K562 (cell line): ENCODE data around the gene RING1. TPM values are rescaled to one million over a fixed set of nuclear protein-coding genes. Genes with fewer than 3 reads are reported as not detected.
A peak's percentile ranks its signal among the peaks of the same experiment; 100 is the strongest.

Experiments used
- ATAC-seq: fragments of 200-7000 bp; cut with Tn5 transposase; 3 replicates; pipeline ENCODE4 v1.9.1; 2020; ENCODE audit warnings: moderate library complexity
- BruUV-seq: library from RNA; stranded (reverse); fragments of 400-500 nt; replicated peaks from 2 replicates; lab custom pipeline; 2021; lab: Mats Ljungman, UMichigan
- CTCF ChIA-PET: fragments of 300-600 bp; formaldehyde crosslinking; extraction: SDS; loops from one replicate; lab custom pipeline; 2021; ENCODE audit warnings: low intra/inter-chr PET ratio; lab: Yijun Ruan, JAX
- POLR2A ChIA-PET: fragments of 300-600, 350-650 bp; sonication (Branson Sonifier 250); formaldehyde crosslinking; extraction: SDS; loops from one replicate; lab custom pipeline; 2021; ENCODE audit warnings: antibody characterized with exemption, inconsistent platforms; lab: Yijun Ruan, JAX
- DNase-seq, 4 experiments: peaks; one replicate each; pipeline versions ENCODE4 v3.0.0 to v3.0.0-alpha.2; 2011 to 2018; ENCODE audit warnings: low spot score in 3 of 4, mixed read lengths in 3 of 4; ENCODE audit errors: extremely low read depth in 1 of 4
- FAIRE-seq: peaks from 2 replicates; lab custom pipeline; 2011; peaks lifted over from hg19 to GRCh38; lab: Jason Lieb, UNC
- H2AFZ ChIP-seq: 2 replicates; pipeline ENCODE4 v1.6.0; 2011; ENCODE audit warnings: low read depth, low read length, control low read depth, inconsistent platforms
- H3K27ac ChIP-seq: fragments of 200-600 bp; 3 replicates; pipeline ENCODE4 v1.8.0; 2011; ENCODE audit warnings: low read depth, mild to moderate bottlenecking, control low read depth, inconsistent platforms, low read length, moderate library complexity, mixed read lengths; ENCODE audit errors: extremely low read depth
- H3K27me3 ChIP-seq, 2 experiments: fragments of 300-600 bp in 1 of 2; 2 replicates in 1 of 2; 3 replicates in 1 of 2; pipeline versions ENCODE4 v1.6.0 to v1.8.0; 2011; ENCODE audit warnings: inconsistent platforms in 2 of 2, low read length in 2 of 2, mild to moderate bottlenecking in 1 of 2, mixed read lengths in 1 of 2, moderate library complexity in 1 of 2; ENCODE audit not compliant: control insufficient read depth in 2 of 2, insufficient read depth in 2 of 2
- H3K36me3 ChIP-seq: fragments of 300-600 bp; 3 replicates; pipeline ENCODE4 v1.8.0; 2011; ENCODE audit warnings: mild to moderate bottlenecking, low read length, inconsistent platforms; ENCODE audit not compliant: control insufficient read depth, insufficient read depth
- H3K4me1 ChIP-seq, 2 experiments: fragments of 200-600 bp in 1 of 2; replicated peaks in 1 of 2; 2 replicates in 1 of 2; 3 replicates in 1 of 2; pipeline versions ENCODE4 v1.5.1 to v1.8.0; 2011; ENCODE audit warnings: inconsistent platforms in 2 of 2, low read length in 2 of 2, mild to moderate bottlenecking in 1 of 2, mixed read lengths in 1 of 2, moderate library complexity in 1 of 2; ENCODE audit not compliant: control insufficient read depth in 2 of 2, insufficient read depth in 2 of 2
- H3K4me2 ChIP-seq: 2 replicates; pipeline ENCODE4 v1.6.1; 2011; ENCODE audit warnings: low read length, control low read depth, inconsistent platforms, mixed read lengths; ENCODE audit not compliant: insufficient read depth
- H3K4me3 ChIP-seq: fragments of 200-600 bp; sonication (generic), shearing (Covaris generic); 2 replicates; pipeline ENCODE4 v1.5.1; 2016; ENCODE audit warnings: control low read depth, inconsistent platforms
- H3K79me2 ChIP-seq: fragments of 200-600 bp; 3 replicates; pipeline ENCODE4 v1.8.0; 2011; ENCODE audit warnings: low read length, inconsistent platforms; ENCODE audit not compliant: control insufficient read depth, insufficient read depth
- H3K9ac ChIP-seq, 2 experiments: 2 replicates each; pipeline versions ENCODE4 v1.6.0 to v1.6.1; 2011; ENCODE audit warnings: low read depth in 2 of 2, low read length in 2 of 2, control low read depth in 1 of 2, inconsistent platforms in 1 of 2, mild to moderate bottlenecking in 1 of 2, mixed read lengths in 1 of 2; ENCODE audit not compliant: insufficient read depth in 1 of 2
- H3K9me1 ChIP-seq: one replicate; pipeline ENCODE4 v1.6.0; 2011; ENCODE audit warnings: inconsistent platforms, mild to moderate bottlenecking, low read length, moderate library complexity; ENCODE audit not compliant: control insufficient read depth, insufficient read depth
- H3K9me3 ChIP-seq: replicated peaks from 2 replicates; pipeline ENCODE4 v1.5.1; 2011; ENCODE audit warnings: low read depth, low read length, inconsistent platforms; ENCODE audit not compliant: control insufficient read depth, insufficient read depth
- H4K20me1 ChIP-seq: replicated peaks from 2 replicates; pipeline ENCODE4 v1.6.1; 2011; ENCODE audit warnings: low read length, inconsistent platforms, mixed read lengths; ENCODE audit not compliant: control insufficient read depth, insufficient read depth
- FOXJ3 ChIP-seq: sonication (generic); formaldehyde crosslinking; IDR thresholded peaks from 2 replicates; pipeline ENCODE4 v1.4.0; 2020; ENCODE audit warnings: mild to moderate bottlenecking, missing genetic modification reagents
- MAX ChIP-seq: sonication (generic); formaldehyde crosslinking; IDR thresholded peaks from 2 replicates; pipeline ENCODE4 v1.9.0; 2022; ENCODE audit warnings: mild to moderate bottlenecking, missing genetic modification reagents
- UBTF ChIP-seq, 2 experiments: IDR thresholded peaks; 2 replicates each; pipeline ENCODE4 v1.6.1; 2012; ENCODE audit warnings: improper control_type of control experiment in 2 of 2, low read depth in 2 of 2, low read length in 2 of 2, borderline replicate concordance in 1 of 2
- YY1 ChIP-seq, 3 experiments: IDR thresholded peaks; 2 replicates each; pipeline ENCODE4 v1.6.1; 2011; ENCODE audit warnings: low read length in 2 of 3, mild to moderate bottlenecking in 2 of 3, moderate library complexity in 2 of 3, borderline replicate concordance in 1 of 3, control low read depth in 1 of 3, low read depth in 1 of 3; ENCODE audit not compliant: insufficient read depth in 3 of 3, insufficient replicate concordance in 2 of 3, control insufficient read depth in 1 of 3, insufficient read length in 1 of 3; ENCODE audit errors: extremely low read depth in 1 of 3
- WGBS: fragments of 100-300 bp; shearing (Covaris generic); methylation state at CpG from one replicate; pipeline ENCODE4 v1.1.6; 2016; ENCODE audit warnings: low coverage, mixed read lengths; ENCODE audit not compliant: insufficient coverage; ENCODE audit errors: missing lambda C conversion rate; 5-methylcytosine and 5-hydroxymethylcytosine counted together
- in situ Hi-C: fragments of 300-500 bp; cut with MboI; formaldehyde crosslinking; loops from 4 replicates; pipeline ENCODE4 v1.15.0; 2018; ENCODE audit warnings: inconsistent platforms, mixed read lengths
- intact Hi-C: fragments of 100-400 bp; cut with micrococcal nuclease; formaldehyde crosslinking; loops from 2 replicates; pipeline ENCODE4 v1.14.2; 2022
- polyA plus RNA-seq, 8 experiments: library from polyadenylated mRNA; depleted of rRNA in 4 of 8; stranded (reverse) in 5 of 8; unstranded in 3 of 8; fragments of >200 nt; fragmentation: Nextera tagmentation in 2 of 8; fragmentation: Illumina TruSeq in 1 of 8; extraction: Ambion mirVana in 2 of 8; extraction: Trizol in 1 of 8; gene quantifications; 2 replicates each; pipeline versions ENCODE4 v1.2.1 to v1.2.3, GENCODE V29; 2011 to 2014; ENCODE audit warnings: inconsistent platforms in 1 of 8, missing spikeins in 1 of 8
- total RNA-seq, 7 experiments: library from RNA; depleted of rRNA in 6 of 7; stranded (reverse); fragments of >200 nt in 6 of 7; fragmentation: Illumina TruSeq in 2 of 7; extraction: Trizol in 2 of 7; gene quantifications; 2 replicates each; pipeline versions ENCODE4 v1.2.1 to v1.2.3, GENCODE V29; 2011 to 2021; ENCODE audit warnings: low replicate concordance in 1 of 7

Gene RING1
- total and polyA plus RNA-seq, 9 of the 15 experiments (the other 6 are each of a cell fraction or from before 2014, with no cell fraction given), result 4.2 to 59.1 (median 36.9) TPM

- TF ChIP-seq UBTF (IDR thresholded peaks at IDR 0.05; ENCODE audit: borderline replicate concordance in 1 of 2, low read depth in 2 of 2, low read length in 2 of 2), result no peak
- TF ChIP-seq, all 486 proteins: peak for 0
Measured at GRCh38 chr6:33176906-33177305, 31.4 kb upstream of the RING1 start (continued).

GRCh38 chr6:33177552-33178446, 30.5 kb upstream of the RING1 start:
- ATAC-seq (no peak), FAIRE-seq (no peak), DNase-seq (no peak)
- H3K27me3 ChIP-seq, result peaks cover 3 to 18% of the 10 kb centered on the region in 2 experiments; a peak in 4 of 5 replicates
- no peak overlapping the region for H3K9ac ChIP-seq
- intact Hi-C loops, result no loop called here
- no peaks in the 10 kb centered on the region for H3K36me3 ChIP-seq
- H3K9me1 ChIP-seq, result no peaks in the 10 kb centered on the region
- H3K4me1 ChIP-seq, result no peaks in the 10 kb centered on the region
- H3K4me3 ChIP-seq, result no peak overlapping the region
- TF ChIP-seq FOXJ3 (CRISPR knock-in tag), result no peak
- TF ChIP-seq YY1 (IDR thresholded peaks at IDR 0.05; ENCODE audit: borderline replicate concordance in 1 of 3, control insufficient read depth in 1 of 3, extremely low read depth in 1 of 3, insufficient read depth in 3 of 3, insufficient read length in 1 of 3, insufficient replicate concordance in 2 of 3, low read depth in 1 of 3, low read length in 2 of 3), result peak in 2 of 3 experiments; percentile 24 to 56
- TF ChIP-seq MAX, result no peak
- in situ Hi-C loops, result no loop called here
- H3K27ac ChIP-seq, result no peak overlapping the region
- BruUV-seq, result no TSS peak
- no peaks in the 10 kb centered on the region; the same call in 1 of the 2 replicates for H4K20me1 ChIP-seq
- CTCF ChIA-PET, result no interaction called here
- H2AFZ ChIP-seq, result peak overlapping the region; percentile 26; the same call in 1 of the 2 replicates
- H3K4me2 ChIP-seq, result no peak overlapping the region
- POLR2A ChIA-PET, result no interaction called here
- 26% methylated on average over 19 of the region's 19 CpGs for WGBS
- H3K9me3 ChIP-seq, result peaks cover under 1% of the 10 kb centered on the region
- no peaks in the 10 kb centered on the region for H3K79me2 ChIP-seq
